ENCODE data around the gene PNMA8B. TPM values are rescaled to one million over a fixed set of nuclear protein-coding genes. Genes with fewer than 3 reads are reported as not detected.

PNMA8B gene
- total and polyA plus RNA-seq, 2 donors (not counting 3 experiments of a cell fraction or from before 2014, with no cell fraction given), result 0.11 TPM; not detected in 1

- intact Hi-C loops (cut with micrococcal nuclease), result no loop called here
- Histone ChIP-seq H3K9me1 (replicated peaks; ENCODE audit: control insufficient read depth, extremely low read depth, insufficient read depth, low read length) (no peaks in the 10 kb centered on the region), H3K4me3 (replicated peaks in 1 of 3; ENCODE audit: insufficient read depth in 1 of 3, low read depth in 1 of 3, low read length in 3 of 3) (no peak overlapping the region), H4K20me1 (replicated peaks; ENCODE audit: control insufficient read depth, extremely low read depth, insufficient read depth, low read length) (no peaks in the 10 kb centered on the region), H3K27me3 (ENCODE audit: control insufficient read depth in 2 of 2, insufficient read depth in 2 of 2, low read length in 2 of 2) (peaks cover 74 to 80% of the 10 kb centered on the region in 2 experiments), H3K4me2 (ENCODE audit: insufficient read depth, low read length) (no peak overlapping the region), H3K9me3 (replicated peaks; ENCODE audit: control insufficient read depth, insufficient read depth, low read length) (no peaks in the 10 kb centered on the region), H3K9ac (replicated peaks; ENCODE audit: extremely low read depth, insufficient read depth, low read length) (no peak overlapping the region), H3K27ac (ENCODE audit: insufficient read depth, low read depth, low read length) (no peak overlapping the region), H3K36me3 (ENCODE audit: control insufficient read depth in 2 of 2, extremely low read depth in 1 of 2, insufficient read depth in 2 of 2, low read length in 2 of 2) (no peaks in the 10 kb centered on the region), H3K4me1 (ENCODE audit: control insufficient read depth, extremely low read depth, insufficient read depth, low read length) (peaks cover 11% of the 10 kb centered on the region), H2AFZ (ENCODE audit: low read depth, low read length) (no peak overlapping the region), H3K79me2 (ENCODE audit: control insufficient read depth, insufficient read depth, low read length) (no peaks in the 10 kb centered on the region)
- CTCF ChIA-PET, result interaction anchor here (1.2 kb wide), 1 partner anchor 87 kb away, joined by 3 read pairs; no protein-coding TSS in a partner anchor
- POLR2A ChIA-PET, result no interaction called here
- dilution Hi-C loops (cut with MboI; ENCODE audit: extremely low pct_ligation_motif_present, low sequenced_read_pairs), result no loop called here
- BruUV-seq (replicated peaks), result no TSS peak
- DNase-seq (ENCODE audit: low read depth, low spot score) (no peak), FAIRE-seq (no peak)
- TF ChIP-seq, protein P1, sequence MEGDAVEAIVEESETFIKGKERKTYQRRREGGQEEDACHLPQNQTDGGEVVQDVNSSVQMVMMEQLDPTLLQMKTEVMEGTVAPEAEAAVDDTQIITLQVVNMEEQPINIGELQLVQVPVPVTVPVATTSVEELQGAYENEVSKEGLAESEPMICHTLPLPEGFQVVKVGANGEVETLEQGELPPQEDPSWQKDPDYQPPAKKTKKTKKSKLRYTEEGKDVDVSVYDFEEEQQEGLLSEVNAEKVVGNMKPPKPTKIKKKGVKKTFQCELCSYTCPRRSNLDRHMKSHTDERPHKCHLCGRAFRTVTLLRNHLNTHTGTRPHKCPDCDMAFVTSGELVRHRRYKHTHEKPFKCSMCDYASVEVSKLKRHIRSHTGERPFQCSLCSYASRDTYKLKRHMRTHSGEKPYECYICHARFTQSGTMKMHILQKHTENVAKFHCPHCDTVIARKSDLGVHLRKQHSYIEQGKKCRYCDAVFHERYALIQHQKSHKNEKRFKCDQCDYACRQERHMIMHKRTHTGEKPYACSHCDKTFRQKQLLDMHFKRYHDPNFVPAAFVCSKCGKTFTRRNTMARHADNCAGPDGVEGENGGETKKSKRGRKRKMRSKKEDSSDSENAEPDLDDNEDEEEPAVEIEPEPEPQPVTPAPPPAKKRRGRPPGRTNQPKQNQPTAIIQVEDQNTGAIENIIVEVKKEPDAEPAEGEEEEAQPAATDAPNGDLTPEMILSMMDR (IDR thresholded peaks at IDR 0.05; ENCODE audit: extremely low read depth in 1 of 2, insufficient read depth in 1 of 2, low read depth in 1 of 2, low read length in 2 of 2), result no peak
- no peak for TF ChIP-seq POLR2AphosphoS5 (IDR thresholded peaks at IDR 0.05; ENCODE audit: insufficient read depth, low read depth, low read length)
- TF ChIP-seq GATA2 (IDR thresholded peaks at IDR 0.05; ENCODE audit: insufficient read depth, insufficient read length, low read depth, low read length), result no peak
- no peak for TF ChIP-seq MAX (IDR thresholded peaks at IDR 0.05; ENCODE audit: insufficient read depth, insufficient read length)
- no peak for TF ChIP-seq MYC (IDR thresholded peaks at IDR 0.05; ENCODE audit: low read depth, low read length)
- TF ChIP-seq FOS (IDR thresholded peaks at IDR 0.05; ENCODE audit: borderline replicate concordance, insufficient read depth, low read length), result no peak
- TF ChIP-seq JUN (IDR thresholded peaks at IDR 0.05; ENCODE audit: borderline replicate concordance, insufficient read depth, insufficient read length, low read depth), result no peak
- TF ChIP-seq POLR2A (IDR thresholded peaks at IDR 0.05; ENCODE audit: low read depth, low read length), result no peak
These were observed 3.5 kb downstream of the PNMA8B start for GRCh38 chr19:46491975-46492682.

Data from endothelial cell of umbilical vein (primary cell).